ENCODE data around the gene IFT88. TPM values are rescaled to one million over a fixed set of nuclear protein-coding genes. Genes with fewer than 3 reads are reported as not detected.

Gene IFT88
- total RNA-seq, 3 donors from 2014 or later (not counting 1 experiment from before 2014, with no cell fraction given), result 9.2 to 13.9 (median 13.9) TPM

DNA sequence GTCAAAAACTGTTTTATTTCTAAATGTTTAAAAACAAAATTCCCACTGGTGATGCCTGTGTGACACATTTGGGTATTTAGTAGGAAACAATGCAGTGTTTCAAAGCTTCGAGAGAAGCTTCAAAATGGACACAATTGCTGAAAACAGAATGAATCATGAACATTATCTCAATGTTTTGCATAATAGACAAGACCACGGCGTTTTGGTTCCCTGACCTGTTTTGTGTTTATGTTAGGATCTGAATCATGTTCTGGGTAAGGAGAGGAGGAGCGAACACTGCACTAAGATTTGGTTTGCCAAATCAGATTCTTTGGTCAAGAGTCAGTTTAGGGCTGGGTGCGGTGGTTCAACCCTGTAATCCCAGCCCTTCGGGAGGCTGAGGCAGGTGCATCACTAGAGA lies 42.2 kb downstream of the IFT88 start:
- Histone ChIP-seq H3K27me3 (ENCODE audit: control insufficient read depth, insufficient read depth, low read length) (no peaks in the 10 kb centered on the region), H3K36me3 (ENCODE audit: control insufficient read depth, insufficient read depth, low read length) (peaks cover 7% of the 10 kb centered on the region), H3K4me3 (ENCODE audit: low read length) (no peak overlapping the region), H3K27ac (ENCODE audit: low read length) (no peak overlapping the region), H3K9me3 (ENCODE audit: control insufficient read depth, insufficient read depth, low read length) (no peaks in the 10 kb centered on the region), H3K4me1 (ENCODE audit: control insufficient read depth, insufficient read depth, low read length) (no peaks in the 10 kb centered on the region)
- WGBS (ENCODE audit: insufficient coverage), result 96% methylated on average over 6 of the region's 6 CpGs
- intact Hi-C loops (cut with micrococcal nuclease), result no loop called here
- no peak for TF ChIP-seq CTCF (IDR thresholded peaks at IDR 0.05)
- DNase-seq (no peak), ATAC-seq (no peak)
- no peak overlapping the region for H3K27ac Mint-ChIP-seq
- peaks cover 7% of the 10 kb centered on the region for H3K36me3 Mint-ChIP-seq
- H3K27me3 Mint-ChIP-seq (ENCODE audit: low read depth in 2 of 2), result no peaks in the 10 kb centered on the region
- H3K9me3 Mint-ChIP-seq, result no peaks in the 10 kb centered on the region
- H3K4me3 Mint-ChIP-seq, result no peak overlapping the region
- H3K4me1 Mint-ChIP-seq, result no peaks in the 10 kb centered on the region

- H3K4me3 Mint-ChIP-seq, result no peak overlapping the region
- no peaks in the 10 kb centered on the region for H3K27me3 Mint-ChIP-seq (ENCODE audit: low read depth in 2 of 2)
- H3K4me1 Mint-ChIP-seq, result no peaks in the 10 kb centered on the region
- H3K27me3 ChIP-seq (ENCODE audit: control insufficient read depth, insufficient read depth, low read length), result no peaks in the 10 kb centered on the region
- H3K9me3 ChIP-seq (ENCODE audit: control insufficient read depth, insufficient read depth, low read length), result no peaks in the 10 kb centered on the region
- DNase-seq, result no peak
- H3K4me3 ChIP-seq (ENCODE audit: low read length), result no peak overlapping the region
- H3K4me1 ChIP-seq (ENCODE audit: control insufficient read depth, insufficient read depth, low read length), result no peaks in the 10 kb centered on the region
- intact Hi-C loops (cut with micrococcal nuclease), result no loop called here
- no peak overlapping the region for H3K27ac Mint-ChIP-seq
- H3K27ac ChIP-seq (ENCODE audit: low read length), result no peak overlapping the region
- no peak for ATAC-seq
- 97% methylated on average over 4 of the region's 4 CpGs for WGBS (ENCODE audit: insufficient coverage)
- peaks cover 7% of the 10 kb centered on the region for H3K36me3 ChIP-seq (ENCODE audit: control insufficient read depth, insufficient read depth, low read length)
- H3K9me3 Mint-ChIP-seq, result no peaks in the 10 kb centered on the region
- TF ChIP-seq CTCF (IDR thresholded peaks at IDR 0.05), result no peak
- H3K36me3 Mint-ChIP-seq, result peaks cover 7% of the 10 kb centered on the region
These were observed 43.0 kb downstream of the IFT88 start for GRCh38 chr13:20610006-20610405.

GRCh38 chr13:20616059-20616797 lies 49.3 kb downstream of the IFT88 start:
- Mint-ChIP-seq H3K9me3 (no peaks in the 10 kb centered on the region), H3K27me3 (ENCODE audit: low read depth in 2 of 2) (no peaks in the 10 kb centered on the region), H3K27ac (no peak overlapping the region), H3K4me3 (no peak overlapping the region), H3K36me3 (no peaks in the 10 kb centered on the region), H3K4me1 (peaks cover 0 to 4% of the 10 kb centered on the region in 2 donors)
- no peak overlapping the region for H3K4me3 ChIP-seq (ENCODE audit: low read length)
- H3K27me3 ChIP-seq (ENCODE audit: control insufficient read depth, insufficient read depth, low read length), result no peaks in the 10 kb centered on the region
- DNase-seq (no peak), ATAC-seq (no peak)
- intact Hi-C loops (cut with micrococcal nuclease), result no loop called here
- no peak for TF ChIP-seq CTCF (IDR thresholded peaks at IDR 0.05)
- H3K9me3 ChIP-seq (ENCODE audit: control insufficient read depth, insufficient read depth, low read length), result no peaks in the 10 kb centered on the region
- H3K36me3 ChIP-seq (ENCODE audit: control insufficient read depth, insufficient read depth, low read length), result no peaks in the 10 kb centered on the region
- H3K27ac ChIP-seq (ENCODE audit: low read length), result no peak overlapping the region
- peaks cover 4% of the 10 kb centered on the region for H3K4me1 ChIP-seq (ENCODE audit: control insufficient read depth, insufficient read depth, low read length)
- WGBS (ENCODE audit: insufficient coverage), result 100% methylated on average over 1 of the region's 3 CpGs

DNA sequence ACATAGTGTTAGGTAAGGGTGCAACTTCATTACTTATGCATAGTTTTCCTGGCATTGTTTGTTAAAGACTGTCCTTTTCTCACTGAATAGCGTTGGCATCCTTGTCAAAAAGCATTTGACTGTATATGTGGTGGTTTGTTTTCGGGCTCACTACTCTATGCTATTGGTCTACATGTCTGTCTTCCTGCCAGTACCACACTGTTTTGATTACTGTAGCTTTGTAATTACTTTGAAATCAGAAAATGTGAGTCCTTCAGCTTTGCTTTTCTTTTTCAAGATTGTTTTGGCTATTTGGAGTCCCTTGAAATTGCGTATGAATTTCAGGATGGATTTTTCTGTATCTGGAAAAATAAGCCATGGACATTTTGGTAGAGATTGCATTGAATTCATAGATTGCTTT lies 56.0 kb downstream of the IFT88 start:
- Mint-ChIP-seq H3K4me3 (no peak overlapping the region), H3K27me3 (ENCODE audit: low read depth in 2 of 2) (no peaks in the 10 kb centered on the region), H3K36me3 (peaks cover 7% of the 10 kb centered on the region), H3K4me1 (peaks cover 0 to 13% of the 10 kb centered on the region in 2 donors), H3K27ac (no peak overlapping the region), H3K9me3 (no peaks in the 10 kb centered on the region)
- intact Hi-C loops (cut with micrococcal nuclease), result no loop called here
- no peak overlapping the region for H3K27ac ChIP-seq (ENCODE audit: low read length)
- H3K4me1 ChIP-seq (ENCODE audit: control insufficient read depth, insufficient read depth, low read length), result peaks cover 4% of the 10 kb centered on the region
- no peak overlapping the region for H3K4me3 ChIP-seq (ENCODE audit: low read length)
- peaks cover 4% of the 10 kb centered on the region for H3K36me3 ChIP-seq (ENCODE audit: control insufficient read depth, insufficient read depth, low read length)
- H3K9me3 ChIP-seq (ENCODE audit: control insufficient read depth, insufficient read depth, low read length), result no peaks in the 10 kb centered on the region
- H3K27me3 ChIP-seq (ENCODE audit: control insufficient read depth, insufficient read depth, low read length), result no peaks in the 10 kb centered on the region
- ATAC-seq (no peak), DNase-seq (no peak)
- no peak for TF ChIP-seq CTCF (IDR thresholded peaks at IDR 0.05)
- WGBS (ENCODE audit: insufficient coverage), result 91% methylated on average over 2 of the region's 3 CpGs

Data from natural killer cell (primary cell).